ENCODE results near the gene EDN1.

EDN1 gene

DNA sequence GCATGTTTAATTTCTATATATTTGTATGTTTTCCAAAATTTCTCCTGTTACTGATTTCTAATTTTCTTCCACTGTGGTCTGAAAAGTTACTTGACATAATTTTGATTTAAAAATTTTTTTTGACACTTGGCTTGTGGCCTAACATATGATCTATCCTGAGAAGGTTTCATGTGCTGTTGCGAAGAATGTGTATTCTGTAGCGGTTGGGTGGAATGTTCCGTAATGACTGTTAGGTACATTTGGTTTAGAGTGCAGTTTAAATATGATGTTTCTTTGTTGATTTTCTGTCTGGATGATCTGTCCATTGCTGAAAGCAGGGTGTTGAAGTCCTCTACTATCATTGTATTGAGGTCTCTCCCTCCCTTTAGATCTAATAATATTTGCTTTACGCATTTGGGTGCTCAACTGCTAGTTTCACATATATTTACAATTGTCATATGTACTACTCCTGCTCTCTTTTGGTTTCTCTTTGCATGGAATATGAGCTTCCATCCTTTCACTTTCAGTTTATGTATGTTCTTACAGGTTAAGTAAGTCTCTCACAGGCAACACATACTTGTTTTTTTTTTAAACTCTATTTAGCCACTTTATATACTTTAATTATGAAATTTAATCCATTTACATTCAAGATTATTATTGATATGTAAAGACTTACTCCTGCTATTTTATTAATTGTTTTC is 19.5 kb upstream of the EDN1 start:
- no peak for DNase-seq

- DNase-seq, result no peak
Measured at GRCh38 chr6:12271594-12271993, 18.6 kb upstream of the EDN1 start.

DNA sequence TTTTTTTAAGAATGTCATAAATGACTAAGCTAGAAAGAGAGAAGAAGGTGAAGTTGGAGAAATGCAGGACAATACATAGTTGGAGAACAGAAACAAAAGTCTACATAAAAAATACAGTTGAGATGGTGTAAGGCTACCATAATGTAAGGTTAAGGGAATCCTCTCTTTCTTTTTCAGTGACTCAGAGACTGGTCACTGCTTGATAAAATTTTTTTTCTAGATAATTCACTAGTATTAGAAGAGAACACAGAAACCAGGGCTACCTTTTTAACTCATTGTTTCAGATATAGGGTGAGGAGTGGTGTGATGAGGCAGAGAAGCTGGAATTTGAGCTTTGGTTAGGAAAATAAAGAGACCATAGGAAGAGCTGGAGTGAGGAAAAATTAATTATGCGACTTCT is 18.2 kb upstream of the EDN1 start:
- no peak for DNase-seq

GRCh38 chr6:12275107-12275506 is 15.1 kb upstream of the EDN1 start:
- no peak for DNase-seq

DNA sequence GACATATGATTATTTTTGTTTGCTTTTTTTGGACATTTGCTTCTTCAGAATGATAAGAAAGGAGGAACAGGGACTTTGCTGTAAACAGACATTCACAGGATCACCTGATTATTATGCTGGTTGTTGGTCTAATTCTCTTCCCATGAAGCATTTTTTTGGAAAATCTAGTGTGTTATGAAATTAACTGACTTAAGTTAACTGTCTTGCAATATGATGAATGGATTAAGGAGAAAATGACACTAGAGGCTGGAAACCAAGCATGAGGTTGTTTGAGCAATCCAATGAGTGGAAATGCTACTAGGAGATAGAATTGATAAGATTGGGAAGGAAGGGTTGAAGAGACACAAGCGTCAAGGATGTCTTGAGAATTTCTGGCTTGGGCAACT is 13.2 kb upstream of the EDN1 start:
- DNase-seq, result no peak

- no peak for DNase-seq
Measured at GRCh38 chr6:12277386-12277785, 12.8 kb upstream of the EDN1 start.

- no peak for DNase-seq
Measured at GRCh38 chr6:12278915-12279314, 11.2 kb upstream of the EDN1 start.

DNA sequence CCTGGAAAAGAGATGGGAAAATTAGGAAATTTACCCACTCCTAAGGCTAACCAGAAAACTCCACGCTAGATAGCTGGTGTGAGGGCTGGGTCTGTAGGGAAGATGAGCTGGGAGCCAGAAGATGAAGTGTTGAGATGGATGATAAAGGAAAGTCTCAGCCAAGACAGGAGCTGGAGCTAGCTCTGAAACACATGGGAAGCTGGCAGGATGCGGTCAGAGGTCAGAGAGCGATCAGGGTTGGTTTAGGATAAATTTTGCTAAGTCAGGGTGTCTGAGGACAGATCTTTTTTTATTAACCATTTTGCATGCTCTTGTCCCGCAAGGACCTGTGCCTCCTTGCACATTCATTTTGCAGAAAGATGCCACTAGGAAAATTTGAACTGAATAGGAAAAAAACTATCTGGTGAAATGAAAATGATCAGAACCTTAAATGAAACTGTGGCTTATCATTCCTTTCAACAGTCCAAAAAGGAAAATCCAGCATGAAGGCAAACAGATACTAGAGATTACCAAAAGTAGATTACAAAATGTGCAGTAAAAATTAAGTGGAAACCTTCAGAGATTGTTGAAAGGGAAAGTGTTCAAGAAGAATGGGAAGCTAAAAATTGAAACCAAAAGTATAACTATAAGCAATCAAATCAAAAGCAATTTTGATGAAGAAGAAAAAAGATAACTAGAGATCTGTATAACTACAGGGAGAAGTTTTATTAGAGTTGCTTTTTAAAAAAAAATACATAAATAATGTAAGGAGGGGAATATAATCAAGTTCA is 10.7 kb upstream of the EDN1 start:
- no peak for DNase-seq

DNA sequence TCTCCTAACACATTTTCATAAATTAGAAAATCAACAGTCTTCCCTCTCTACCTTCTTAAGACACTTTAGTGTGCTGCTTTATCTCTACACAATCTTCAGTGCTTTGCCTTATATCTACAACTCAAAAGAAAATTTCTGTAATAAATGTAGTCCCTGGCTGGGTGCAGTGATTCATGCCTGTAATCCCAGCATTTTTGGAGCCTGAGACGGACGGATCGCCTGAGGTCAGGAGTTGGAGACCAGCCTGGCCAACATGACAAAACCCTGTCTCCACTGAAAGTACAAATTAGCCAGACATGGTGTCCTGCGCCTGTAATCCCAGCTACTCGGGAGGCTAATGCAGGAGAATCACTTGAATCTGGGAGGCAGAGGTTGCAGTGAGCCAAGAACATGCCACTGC is 9.7 kb upstream of the EDN1 start:
- DNase-seq, result no peak

- no peak for DNase-seq
Measured at GRCh38 chr6:12280902-12281301, 9.3 kb upstream of the EDN1 start.

DNA sequence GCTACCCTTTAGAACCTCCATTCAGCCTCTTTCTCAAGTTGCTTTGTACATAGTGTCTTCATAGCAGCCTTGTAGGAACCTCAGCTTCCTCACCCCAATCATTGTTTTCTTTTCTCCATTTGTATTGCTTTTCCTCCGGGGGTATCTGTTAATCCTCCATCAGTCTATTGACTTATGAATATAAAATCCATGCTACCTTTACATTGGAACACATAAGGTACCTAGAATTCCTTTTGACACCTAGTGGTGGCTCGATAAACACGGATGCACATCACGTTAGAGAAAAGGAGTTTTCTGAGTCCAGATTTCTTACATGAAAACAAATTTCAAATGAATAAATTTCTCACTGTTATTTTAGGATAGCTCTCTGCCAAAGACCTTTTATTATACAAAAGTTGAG is 6.3 kb upstream of the EDN1 start:
- DNase-seq, result no peak

DNA sequence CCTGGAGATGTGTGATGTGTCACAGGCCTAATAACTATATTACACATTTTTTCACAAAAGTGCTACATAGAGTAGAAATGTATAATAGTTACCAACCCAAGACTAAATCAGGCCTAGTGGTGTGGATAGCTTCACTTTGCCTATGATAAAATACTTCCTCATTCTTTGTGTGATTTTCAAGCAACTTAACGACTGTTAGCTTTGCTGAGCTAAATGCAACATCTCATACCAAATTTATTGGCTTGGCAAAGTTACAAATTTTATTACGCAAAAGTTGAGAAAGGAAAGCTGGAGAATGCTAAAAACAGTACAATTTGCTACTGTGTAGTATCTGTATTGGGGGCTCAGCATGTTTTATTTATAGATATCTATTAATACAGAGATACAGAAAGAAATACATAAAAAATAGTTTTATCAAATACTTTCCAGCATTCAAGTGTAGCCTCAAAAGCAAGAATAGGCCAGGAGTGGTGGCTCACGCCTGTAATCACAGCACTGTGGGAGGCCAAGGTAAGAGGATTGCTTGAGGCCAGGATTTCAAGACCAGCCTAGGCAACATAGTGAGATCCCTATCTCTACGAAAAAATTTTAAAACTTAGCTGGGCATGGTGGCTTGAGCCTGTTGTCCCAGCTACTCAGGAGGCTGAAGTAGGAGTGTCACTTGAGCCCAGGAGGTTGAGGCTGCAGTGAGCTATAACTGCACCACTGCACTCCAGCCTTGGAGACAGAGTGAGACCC is 3.6 kb upstream of the EDN1 start:
- DNase-seq, result peak; percentile 43

DNA sequence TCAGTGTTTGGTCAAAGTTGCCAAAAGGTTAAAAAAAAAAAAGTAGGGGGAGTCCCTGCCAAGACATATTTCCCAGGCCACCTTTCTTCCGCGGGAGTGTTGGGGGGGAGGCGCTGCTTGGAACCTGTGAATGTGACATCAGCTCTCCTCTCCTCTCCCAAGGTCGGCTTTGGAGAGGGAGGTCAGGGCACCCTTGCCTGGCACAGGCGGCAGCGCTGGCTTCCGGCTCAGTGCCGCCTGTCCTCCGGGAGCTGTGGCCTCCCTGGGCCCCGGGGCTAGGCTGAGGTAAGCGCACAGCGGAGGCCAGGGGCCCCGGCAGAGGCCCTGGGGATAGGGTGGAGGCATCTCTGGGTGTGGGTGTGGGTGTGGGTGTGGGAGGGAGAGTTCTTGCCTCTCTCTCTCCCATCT is 1.9 kb upstream of the EDN1 start:
- DNase-seq, result no peak

GRCh38 chr6:12288914-12289313 is 1.2 kb upstream of the EDN1 start:
- no peak for DNase-seq

- DNase-seq, result no peak
Measured at GRCh38 chr6:12289365-12289919, 719 bp upstream of the EDN1 start.

DNA sequence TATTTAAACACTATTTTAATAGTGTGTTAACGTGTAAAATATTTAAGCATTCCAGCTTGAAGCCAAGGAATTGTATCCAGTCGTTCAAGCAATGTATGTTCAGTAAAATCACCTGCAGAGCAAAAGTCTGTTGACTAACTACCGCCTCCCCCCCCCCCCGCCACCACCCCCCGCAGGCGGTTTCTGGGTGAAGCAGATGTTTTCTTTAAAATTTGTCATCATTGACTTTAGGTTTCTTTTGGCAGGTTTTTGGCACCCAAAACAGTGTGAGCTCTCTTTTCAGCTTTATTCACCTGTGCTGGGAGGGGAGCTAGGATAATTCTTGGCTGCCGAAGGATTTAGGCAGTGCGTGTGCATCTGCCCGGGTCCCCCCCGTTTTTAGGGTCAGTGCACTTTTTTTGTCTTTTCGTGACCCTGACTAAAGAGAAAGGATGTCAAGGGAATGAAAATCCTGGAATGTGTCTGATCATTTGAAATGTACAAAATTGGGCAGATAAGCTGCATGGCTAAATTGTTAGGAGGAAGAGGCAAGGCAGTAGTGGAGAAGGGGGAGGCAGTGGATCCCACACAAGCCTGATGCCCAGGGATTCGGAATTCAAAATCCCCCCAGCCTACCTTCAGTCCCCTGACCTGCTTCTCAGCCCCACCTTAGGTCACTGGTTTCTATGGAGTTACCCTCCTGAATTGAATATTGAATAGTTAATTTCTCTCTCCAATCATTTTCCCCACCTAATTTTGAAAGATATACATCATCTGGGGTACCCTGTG is 1.1 kb downstream of the EDN1 start:
- DNase-seq, result no peak

DNA sequence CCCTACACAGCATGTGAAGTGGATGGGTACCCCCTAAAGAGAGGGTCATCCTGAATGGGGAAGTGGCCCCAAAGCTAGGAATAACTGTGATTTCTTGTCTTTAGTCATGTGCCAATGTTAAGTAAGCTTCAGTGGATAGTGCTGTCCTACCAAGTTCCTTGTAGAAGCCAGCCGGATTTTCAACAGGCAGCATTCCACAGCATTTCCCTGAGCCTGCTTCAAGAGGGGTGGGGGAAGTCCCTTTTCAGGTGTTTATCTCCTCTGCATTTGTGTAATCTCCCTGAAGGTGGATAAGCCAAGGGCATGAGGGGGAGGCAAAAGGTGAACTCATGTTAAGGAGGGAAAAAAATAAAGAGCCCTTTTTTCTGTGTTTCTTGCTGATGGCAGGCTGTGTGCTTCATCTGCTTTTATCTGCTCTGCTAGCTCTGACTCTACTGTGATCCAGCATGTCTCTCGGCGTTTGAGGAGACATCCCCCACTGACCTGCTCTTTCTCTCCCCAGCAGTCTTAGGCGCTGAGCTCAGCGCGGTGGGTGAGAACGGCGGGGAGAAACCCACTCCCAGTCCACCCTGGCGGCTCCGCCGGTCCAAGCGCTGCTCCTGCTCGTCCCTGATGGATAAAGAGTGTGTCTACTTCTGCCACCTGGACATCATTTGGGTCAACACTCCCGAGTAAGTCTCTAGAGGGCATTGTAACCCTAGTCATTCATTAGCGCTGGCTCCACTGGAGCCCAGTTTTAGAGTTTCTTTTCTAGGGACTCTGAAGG is 1.9 kb downstream of the EDN1 start:
- no peak for DNase-seq

DNA sequence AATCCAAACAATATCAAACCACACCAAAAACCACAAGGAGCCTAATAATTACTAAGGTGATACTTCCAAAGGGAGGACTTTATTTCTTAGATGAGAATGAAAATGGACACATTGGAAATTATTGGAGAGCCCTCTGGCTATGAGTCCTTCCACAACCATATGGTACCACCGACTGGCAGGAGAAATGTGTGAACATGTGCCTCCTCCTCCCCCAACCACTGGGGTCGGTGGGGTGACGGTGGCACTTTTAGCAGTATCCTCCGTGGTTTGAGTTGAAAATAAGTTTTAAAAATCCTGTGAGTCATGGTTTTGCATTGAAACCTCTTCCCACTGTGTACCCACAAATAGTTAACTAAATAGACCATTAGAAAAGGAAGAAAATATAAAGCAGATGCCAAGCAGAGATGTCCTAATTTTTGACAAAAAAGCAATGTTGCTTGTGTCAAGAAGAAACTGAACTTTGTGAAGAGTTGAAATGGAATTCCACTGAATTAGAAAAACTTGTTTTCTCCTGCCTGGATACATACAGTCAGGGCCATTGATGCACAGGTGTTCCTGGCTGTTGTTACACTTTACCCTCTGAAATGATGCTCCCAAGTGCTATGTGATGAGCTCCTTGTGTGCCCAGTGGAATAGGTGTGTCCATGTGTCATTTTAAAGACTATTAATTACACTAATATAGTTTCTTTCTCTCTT is 3.2 kb downstream of the EDN1 start:
- DNase-seq, result no peak

GRCh38 chr6:12293931-12294807 is 4.0 kb downstream of the EDN1 start:
- no peak for DNase-seq

GRCh38 chr6:12294851-12295536 is 4.8 kb downstream of the EDN1 start:
- no peak for DNase-seq

Measured in GF-D8 (cell line).